ENCODE data around the gene USH2A.

GRCh38 chr1:216216305-216216704 lies 206.9 kb downstream of the USH2A start:
- TF ChIP-seq ZBTB7A (IDR thresholded peaks at IDR 0.05; ENCODE audit: low read depth) (no peak), TAF1 (IDR thresholded peaks at IDR 0.05; ENCODE audit: low read depth) (no peak)
